HUES48 (cell line): ENCODE results near the gene GAD2.

Experiments used
- H3K27ac ChIP-seq: one replicate; pipeline ENCODE4 v1.7.0; 2013; ENCODE audit warnings: low read depth, low read length, inconsistent platforms
- H3K27me3 ChIP-seq: 2 replicates; pipeline ENCODE4 v1.6.1; 2013; ENCODE audit warnings: mild to moderate bottlenecking, low read length; ENCODE audit not compliant: control insufficient read depth, insufficient read depth
- H3K36me3 ChIP-seq: 2 replicates; pipeline ENCODE4 v1.6.1; 2013; ENCODE audit warnings: low read length; ENCODE audit not compliant: control insufficient read depth, insufficient read depth
- H3K4me1 ChIP-seq: 2 replicates; pipeline ENCODE4 v1.6.1; 2013; ENCODE audit warnings: mild to moderate bottlenecking, low read length; ENCODE audit not compliant: control insufficient read depth, insufficient read depth
- H3K4me3 ChIP-seq: 2 replicates; pipeline ENCODE4 v1.5.1; 2013; ENCODE audit warnings: mild to moderate bottlenecking, low read depth, low read length
- H3K9ac ChIP-seq: 2 replicates; pipeline ENCODE4 v1.6.1; 2013; ENCODE audit warnings: mild to moderate bottlenecking, low read depth, low read length, moderate library complexity
- H3K9me3 ChIP-seq: 2 replicates; pipeline ENCODE4 v1.6.1; 2013; ENCODE audit warnings: low read length; ENCODE audit not compliant: control insufficient read depth, insufficient read depth

GAD2 gene

DNA sequence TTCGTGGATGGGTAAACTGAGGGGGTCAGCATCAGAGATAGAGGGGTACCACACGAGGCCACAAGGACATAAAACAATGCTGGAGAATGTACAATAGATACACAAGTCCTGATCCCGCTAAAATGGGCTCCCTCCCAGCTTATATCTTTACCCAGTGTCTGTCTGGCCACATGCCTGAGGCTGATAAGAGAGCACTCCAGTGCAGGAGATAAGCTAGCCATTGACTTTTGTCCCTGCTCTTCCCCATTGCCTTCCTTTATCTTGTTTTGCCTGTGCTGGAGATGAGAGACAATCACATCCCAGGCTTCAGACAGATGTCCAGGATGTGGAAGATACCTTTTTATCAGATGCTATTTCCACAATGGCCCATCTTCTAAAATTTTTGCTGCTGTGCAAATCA is 6.0 kb downstream of the GAD2 start:
- H3K4me3 ChIP-seq, result no peak overlapping the region
- no peaks in the 10 kb centered on the region for H3K9me3 ChIP-seq
- H3K27me3 ChIP-seq, result peaks cover 47% of the 10 kb centered on the region

DNA sequence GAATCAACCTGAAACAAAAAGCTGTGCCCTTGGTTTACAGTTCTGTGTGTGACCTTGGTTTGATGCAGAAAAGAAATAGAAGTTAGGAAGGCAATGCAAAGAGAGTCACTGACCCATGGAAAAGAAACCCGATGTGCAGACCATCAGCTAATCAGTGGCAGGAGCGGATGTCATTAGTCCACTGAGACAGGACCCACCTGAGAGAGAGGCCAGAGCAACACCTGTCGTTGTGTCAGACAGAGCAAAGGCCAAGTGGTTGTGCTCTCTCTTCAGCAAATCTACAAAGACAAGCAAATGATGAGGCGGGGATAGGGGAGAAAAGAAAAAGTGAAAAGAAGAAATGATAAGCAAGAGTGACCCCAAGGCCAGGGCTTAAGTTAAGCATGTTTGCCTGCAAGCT is 8.7 kb downstream of the GAD2 start:
- Histone ChIP-seq H3K36me3 (no peaks in the 10 kb centered on the region), H3K4me3 (no peak overlapping the region), H3K27ac (no peak overlapping the region), H3K9ac (no peak overlapping the region), H3K9me3 (no peaks in the 10 kb centered on the region), H3K27me3 (peaks cover 19% of the 10 kb centered on the region), H3K4me1 (no peaks in the 10 kb centered on the region)

More for the DNA sequence above, 6.0 kb downstream of the GAD2 start:
- Histone ChIP-seq H3K36me3 (no peaks in the 10 kb centered on the region), H3K4me1 (peaks cover 13% of the 10 kb centered on the region), H3K9ac (no peak overlapping the region), H3K27ac (no peak overlapping the region)

DNA sequence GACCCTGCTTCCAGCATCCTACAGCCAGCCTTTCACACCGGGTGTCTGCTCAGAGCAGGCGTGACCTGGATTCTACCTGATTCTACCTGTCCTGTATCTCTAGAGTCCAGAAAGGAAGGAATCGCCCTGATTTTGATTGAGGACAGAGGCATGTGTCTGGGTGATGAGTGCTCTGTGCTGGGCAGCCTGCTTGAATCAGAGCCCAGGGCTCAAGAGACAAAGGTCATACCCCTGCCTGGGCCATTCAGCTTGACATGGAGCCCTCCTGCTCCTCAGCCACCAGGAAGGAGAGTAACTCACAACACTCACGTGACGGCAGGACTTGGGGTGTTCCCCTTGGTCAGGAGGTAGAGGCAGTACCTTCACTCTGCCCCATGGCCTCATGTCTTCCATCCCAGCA is 11.2 kb downstream of the GAD2 start:
- no peaks in the 10 kb centered on the region for H3K9me3 ChIP-seq
- H3K4me3 ChIP-seq, result no peak overlapping the region
- 0 out of 2 replicates have a peak, but pooled peaks cover under 1% of the 10 kb centered on the region for H3K27me3 ChIP-seq
- no peak overlapping the region for H3K27ac ChIP-seq
- no peaks in the 10 kb centered on the region for H3K4me1 ChIP-seq
- no peaks in the 10 kb centered on the region for H3K36me3 ChIP-seq
- no peak overlapping the region for H3K9ac ChIP-seq

DNA sequence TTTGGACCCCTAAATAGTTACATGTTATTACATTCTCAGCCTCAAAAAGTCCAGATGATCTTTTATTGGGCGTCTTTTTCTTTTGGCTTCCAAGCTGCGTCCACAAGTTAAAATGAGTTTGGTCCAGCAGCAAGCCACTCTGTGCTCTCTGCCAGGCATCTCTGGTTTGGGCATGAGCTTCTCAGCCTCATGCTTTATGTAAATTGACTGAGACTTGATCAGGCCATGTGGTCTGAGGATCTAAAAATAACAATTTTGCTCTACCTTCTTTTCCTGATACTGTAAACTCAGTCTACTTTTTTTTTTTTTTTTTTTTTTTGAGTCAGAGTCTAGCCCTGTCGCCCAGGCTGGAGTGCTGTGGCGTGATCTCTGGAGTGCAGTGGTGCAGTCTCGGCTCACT is 15.6 kb downstream of the GAD2 start:
- Histone ChIP-seq H3K27ac (no peak overlapping the region), H3K9me3 (no peaks in the 10 kb centered on the region), H3K4me3 (no peak overlapping the region), H3K4me1 (no peaks in the 10 kb centered on the region), H3K9ac (no peak overlapping the region), H3K36me3 (no peaks in the 10 kb centered on the region), H3K27me3 (no peaks in the 10 kb centered on the region; the same call in 1 of the 2 replicates)

DNA sequence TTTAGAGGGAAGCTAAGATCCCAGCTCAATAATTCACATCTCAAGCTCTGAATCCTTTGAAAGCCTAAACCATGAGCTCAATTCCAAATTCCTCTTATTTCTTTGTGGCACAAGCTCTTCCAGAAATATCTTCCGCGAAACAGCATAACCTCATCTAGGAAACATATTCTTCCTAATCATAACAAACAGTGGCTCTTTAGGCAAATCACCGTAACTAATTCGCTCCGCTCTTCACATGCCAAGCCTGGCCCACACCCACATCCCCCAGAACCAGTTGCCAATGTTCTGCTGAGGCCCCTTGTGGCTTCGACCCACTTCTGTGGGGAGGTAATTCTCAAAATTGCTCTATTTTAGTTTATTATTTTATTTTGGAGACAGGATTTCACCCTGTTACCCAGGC is 19.2 kb downstream of the GAD2 start:
- Histone ChIP-seq H3K9me3 (no peaks in the 10 kb centered on the region), H3K27me3 (no peaks in the 10 kb centered on the region; the same call in 1 of the 2 replicates), H3K9ac (no peak overlapping the region), H3K36me3 (no peaks in the 10 kb centered on the region), H3K27ac (no peak overlapping the region), H3K4me1 (no peaks in the 10 kb centered on the region), H3K4me3 (no peak overlapping the region)

DNA sequence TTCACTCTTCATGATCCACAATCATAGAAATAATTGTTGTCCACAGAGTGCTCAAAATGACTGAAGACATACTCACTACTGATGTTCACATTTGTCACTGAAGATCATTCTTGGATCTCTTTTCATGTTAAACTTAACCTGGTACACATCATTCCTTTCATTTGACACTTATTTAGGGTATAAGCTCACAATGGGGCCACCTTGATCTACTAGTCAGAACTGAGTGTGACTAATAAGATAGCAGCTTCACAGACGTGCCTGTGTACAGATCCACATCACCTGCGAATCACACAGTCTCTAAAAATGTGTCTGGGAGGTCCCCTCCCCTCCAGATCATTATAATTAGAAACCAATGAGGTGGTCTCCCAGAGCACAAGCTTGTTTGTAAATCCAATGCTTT is 21.8 kb downstream of the GAD2 start:
- no peak overlapping the region for H3K4me3 ChIP-seq
- H3K9ac ChIP-seq, result no peak overlapping the region
- peaks cover 9% of the 10 kb centered on the region; the same call in 1 of the 2 replicates for H3K4me1 ChIP-seq
- no peaks in the 10 kb centered on the region for H3K9me3 ChIP-seq
- H3K27me3 ChIP-seq, result no peaks in the 10 kb centered on the region; the same call in 1 of the 2 replicates
- H3K27ac ChIP-seq, result no peak overlapping the region
- H3K36me3 ChIP-seq, result no peaks in the 10 kb centered on the region

DNA sequence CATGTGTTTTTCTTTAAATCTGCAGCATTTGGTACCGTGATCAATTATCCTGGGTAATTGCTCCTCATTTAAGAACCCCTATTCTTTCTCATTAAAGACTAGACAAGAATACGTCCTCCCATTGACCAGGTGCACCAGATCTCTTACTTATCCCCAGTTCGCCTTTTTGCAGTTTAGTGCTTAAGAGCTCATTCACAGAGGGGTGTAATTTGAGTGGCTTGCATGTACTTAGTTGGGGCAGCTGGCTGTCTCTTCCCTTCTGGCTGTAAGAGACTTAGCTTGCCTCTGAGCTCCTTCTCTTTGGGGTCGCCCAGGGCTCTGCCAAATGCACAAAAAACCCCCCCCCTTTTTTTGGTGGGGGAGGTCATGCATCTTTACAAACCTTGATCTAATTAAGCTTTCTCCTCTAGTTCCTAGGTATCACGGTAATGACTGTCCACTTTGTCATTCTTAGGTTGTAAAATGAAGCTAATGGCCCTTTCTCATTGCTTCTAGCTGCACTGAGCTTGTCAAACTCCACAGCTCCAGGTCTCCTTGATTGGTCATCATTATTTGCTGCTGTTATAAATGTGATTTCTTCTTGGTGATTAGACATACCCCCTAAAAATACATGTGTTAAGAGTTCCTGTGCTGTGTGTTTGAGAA is 26.3 kb downstream of the GAD2 start:
- no peaks in the 10 kb centered on the region for H3K36me3 ChIP-seq
- H3K27ac ChIP-seq, result no peak overlapping the region
- H3K4me3 ChIP-seq, result no peak overlapping the region
- H3K9ac ChIP-seq, result no peak overlapping the region
- H3K4me1 ChIP-seq, result peaks cover 12% of the 10 kb centered on the region; the same call in 1 of the 2 replicates
- H3K9me3 ChIP-seq, result no peaks in the 10 kb centered on the region
- H3K27me3 ChIP-seq, result no peaks in the 10 kb centered on the region

DNA sequence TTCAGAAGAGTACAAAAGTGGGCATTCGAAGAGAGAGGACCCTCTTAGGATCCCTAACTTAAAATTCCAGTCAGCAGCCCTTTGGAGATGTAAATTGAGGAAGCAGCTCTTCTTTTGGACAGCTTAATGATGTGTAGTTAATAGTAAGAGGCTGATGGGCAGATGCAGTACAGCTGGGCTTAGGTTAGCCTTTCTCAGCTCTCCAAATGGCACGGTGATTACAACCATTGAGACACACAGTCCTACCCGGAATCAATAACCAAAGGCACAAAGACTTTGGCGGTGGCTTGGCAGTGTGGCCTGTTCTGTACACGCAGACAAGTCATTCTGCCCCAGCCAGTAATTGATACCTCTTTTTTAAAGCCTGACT is 26.8 kb downstream of the GAD2 start:
- Histone ChIP-seq H3K4me3 (no peak overlapping the region), H3K27ac (no peak overlapping the region), H3K4me1 (peaks cover 12% of the 10 kb centered on the region; the same call in 1 of the 2 replicates), H3K9ac (no peak overlapping the region), H3K36me3 (no peaks in the 10 kb centered on the region), H3K9me3 (no peaks in the 10 kb centered on the region), H3K27me3 (no peaks in the 10 kb centered on the region)

DNA sequence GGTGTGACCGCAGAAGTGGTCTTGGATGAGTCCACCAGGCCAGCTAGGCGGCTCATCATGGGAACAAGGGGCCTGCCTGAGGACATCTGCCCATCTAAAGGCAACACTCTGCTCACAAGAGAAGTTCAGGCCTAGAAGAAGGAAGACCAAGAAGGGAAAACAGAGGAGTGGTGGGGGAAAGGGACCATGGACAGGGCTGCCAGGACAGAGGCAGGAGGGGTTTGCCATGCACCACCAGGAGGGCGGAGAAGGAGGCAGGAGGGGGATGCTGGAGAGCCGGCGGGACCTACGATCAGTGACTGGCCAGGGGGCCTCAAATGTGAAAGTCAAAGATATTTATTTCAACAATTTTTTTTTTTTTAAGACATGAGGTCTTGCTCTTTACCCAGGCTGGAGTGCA is 33.1 kb downstream of the GAD2 start:
- Histone ChIP-seq H3K36me3 (no peaks in the 10 kb centered on the region), H3K4me3 (no peak overlapping the region), H3K4me1 (no peaks in the 10 kb centered on the region), H3K9ac (no peak overlapping the region), H3K27me3 (no peaks in the 10 kb centered on the region), H3K9me3 (no peaks in the 10 kb centered on the region), H3K27ac (no peak overlapping the region)

DNA sequence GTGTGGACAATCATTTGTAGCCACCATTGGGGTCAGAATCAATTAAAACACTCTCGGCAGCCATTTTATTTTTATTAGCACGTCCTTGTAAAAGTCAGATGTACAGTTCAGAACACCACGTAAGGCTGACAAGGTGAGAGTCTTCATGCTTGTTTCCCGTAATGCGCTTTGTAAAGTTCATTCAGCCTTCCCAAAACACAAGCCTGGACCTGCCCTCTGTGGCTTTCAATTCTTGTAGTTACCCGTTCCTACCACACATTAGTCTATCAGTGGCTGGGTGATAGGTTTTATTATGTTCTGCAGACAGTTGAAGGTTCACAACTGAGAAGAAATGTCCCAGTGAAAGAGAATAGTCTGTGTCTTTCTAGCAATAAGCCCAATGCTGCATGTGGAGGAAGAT is 35.4 kb downstream of the GAD2 start:
- no peaks in the 10 kb centered on the region for H3K27me3 ChIP-seq
- H3K4me1 ChIP-seq, result no peaks in the 10 kb centered on the region
- H3K36me3 ChIP-seq, result no peaks in the 10 kb centered on the region
- H3K4me3 ChIP-seq, result no peak overlapping the region
- no peak overlapping the region for H3K9ac ChIP-seq
- no peaks in the 10 kb centered on the region for H3K9me3 ChIP-seq
- H3K27ac ChIP-seq, result no peak overlapping the region

DNA sequence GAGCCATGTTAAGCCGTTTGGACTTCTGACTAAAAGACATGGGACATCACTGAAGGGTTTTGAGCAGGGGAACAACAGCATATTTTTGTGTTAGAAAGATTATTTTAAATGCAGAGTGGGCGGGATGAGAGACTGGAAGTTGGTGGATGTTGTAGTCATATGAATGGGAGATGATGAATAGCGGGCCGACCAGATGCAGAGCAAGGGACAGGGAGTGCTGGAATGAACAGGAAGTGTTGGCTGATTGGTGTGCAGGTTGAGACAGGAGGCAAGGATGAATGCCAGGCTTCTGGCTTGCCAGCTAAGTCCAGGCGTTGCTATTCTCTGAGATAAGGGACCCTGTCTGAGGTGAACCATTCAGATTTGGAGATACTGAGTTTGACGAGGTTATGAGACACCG is 38.0 kb downstream of the GAD2 start:
- Histone ChIP-seq H3K36me3 (no peaks in the 10 kb centered on the region), H3K4me1 (0 out of 2 replicates have a peak, but pooled peaks cover 5% of the 10 kb centered on the region), H3K27me3 (no peaks in the 10 kb centered on the region), H3K9me3 (no peaks in the 10 kb centered on the region), H3K4me3 (no peak overlapping the region), H3K9ac (no peak overlapping the region), H3K27ac (no peak overlapping the region)
